Astrocyte (in vitro differentiated cells and primary cell): ENCODE data around the gene NDUFV1. TPM values are rescaled to one million over a fixed set of nuclear protein-coding genes. Genes with fewer than 3 reads are reported as not detected.

Source experiments
- DNase-seq: peaks from one replicate; pipeline ENCODE4 v3.0.0-alpha.2; 2010; ENCODE audit warnings: low read depth
- FAIRE-seq: peaks from 2 replicates; lab custom pipeline; 2011; peaks lifted over from hg19 to GRCh38; lab: Jason Lieb, UNC
- H2AFZ ChIP-seq: 2 replicates; pipeline ENCODE4 v1.6.0; 2012; ENCODE audit warnings: low read depth, low read length, inconsistent platforms
- H3K27ac ChIP-seq: 2 replicates; pipeline ENCODE4 v1.5.1; 2011; ENCODE audit warnings: low read depth, low read length, inconsistent platforms
- H3K27me3 ChIP-seq: 2 replicates; pipeline ENCODE4 v1.6.0; 2011; ENCODE audit warnings: low read length, inconsistent platforms; ENCODE audit not compliant: insufficient read depth
- H3K36me3 ChIP-seq: 2 replicates; pipeline ENCODE4 v1.5.1; 2011; ENCODE audit warnings: low read length, inconsistent platforms; ENCODE audit not compliant: insufficient read depth
- H3K4me1 ChIP-seq: 2 replicates; pipeline ENCODE4 v1.5.1; 2011; ENCODE audit warnings: low read length, inconsistent platforms; ENCODE audit not compliant: insufficient read depth
- H3K4me2 ChIP-seq: 2 replicates; pipeline ENCODE4 v1.6.0; 2012; ENCODE audit warnings: low read length, inconsistent platforms
- H3K4me3 ChIP-seq: 2 replicates; pipeline ENCODE4 v1.5.1; 2011; ENCODE audit warnings: low read depth, mild to moderate bottlenecking, low read length, inconsistent platforms; ENCODE audit not compliant: insufficient read depth
- H3K79me2 ChIP-seq: 2 replicates; pipeline ENCODE4 v1.6.0; 2012; ENCODE audit warnings: mild to moderate bottlenecking, low read length, inconsistent platforms; ENCODE audit not compliant: insufficient read depth
- H3K9ac ChIP-seq: 2 replicates; pipeline ENCODE4 v1.6.0; 2012; ENCODE audit warnings: mild to moderate bottlenecking, low read length, inconsistent platforms
- H3K9me3 ChIP-seq: 2 replicates; pipeline ENCODE4 v1.5.1; 2012; ENCODE audit warnings: low read depth, mild to moderate bottlenecking, low read length, inconsistent platforms; ENCODE audit not compliant: insufficient read depth
- H4K20me1 ChIP-seq: 2 replicates; pipeline ENCODE4 v1.6.0; 2012; ENCODE audit warnings: low read length, inconsistent platforms; ENCODE audit not compliant: insufficient read depth
- H3K27ac Mint-ChIP-seq: one replicate; pipeline ENCODE4 v1.8.0; 2021; ENCODE audit warnings: mild to moderate bottlenecking, mixed read lengths; ENCODE audit not compliant: unreplicated experiment
- H3K27me3 Mint-ChIP-seq: one replicate; pipeline ENCODE4 v1.8.0; 2021; ENCODE audit warnings: low read depth, mixed read lengths; ENCODE audit not compliant: unreplicated experiment
- H3K36me3 Mint-ChIP-seq: one replicate; pipeline ENCODE4 v1.8.0; 2021; ENCODE audit warnings: low read depth, mixed read lengths; ENCODE audit not compliant: unreplicated experiment
- H3K4me1 Mint-ChIP-seq: one replicate; pipeline ENCODE4 v1.8.0; 2021; ENCODE audit warnings: low read depth, mixed read lengths; ENCODE audit not compliant: unreplicated experiment
- H3K4me3 Mint-ChIP-seq: one replicate; pipeline ENCODE4 v1.8.0; 2021; ENCODE audit warnings: mild to moderate bottlenecking, moderate library complexity, mixed read lengths; ENCODE audit not compliant: unreplicated experiment
- H3K9me3 Mint-ChIP-seq: one replicate; pipeline ENCODE4 v1.8.0; 2021; ENCODE audit warnings: mild to moderate bottlenecking, mixed read lengths; ENCODE audit not compliant: unreplicated experiment
- EZH2 ChIP-seq: IDR thresholded peaks from 2 replicates; pipeline ENCODE4 v1.6.1; 2012; ENCODE audit warnings: mild to moderate bottlenecking, low read length, inconsistent platforms; ENCODE audit not compliant: insufficient read depth
- total RNA-seq: library from RNA; stranded (reverse); gene quantifications from 2 replicates; pipeline ENCODE4 v1.2.1, GENCODE V29; 2021
- TF ChIP-seq, protein P1 (sequence below): IDR thresholded peaks from 2 replicates; pipeline ENCODE4 v1.5.1; 2011; ENCODE audit warnings: low read depth, mild to moderate bottlenecking, inconsistent platforms, low read length, moderate library complexity; ENCODE audit not compliant: insufficient read depth

The NDUFV1 gene
- total RNA-seq, 1 donor from 2014 or later = 117 TPM

DNA sequence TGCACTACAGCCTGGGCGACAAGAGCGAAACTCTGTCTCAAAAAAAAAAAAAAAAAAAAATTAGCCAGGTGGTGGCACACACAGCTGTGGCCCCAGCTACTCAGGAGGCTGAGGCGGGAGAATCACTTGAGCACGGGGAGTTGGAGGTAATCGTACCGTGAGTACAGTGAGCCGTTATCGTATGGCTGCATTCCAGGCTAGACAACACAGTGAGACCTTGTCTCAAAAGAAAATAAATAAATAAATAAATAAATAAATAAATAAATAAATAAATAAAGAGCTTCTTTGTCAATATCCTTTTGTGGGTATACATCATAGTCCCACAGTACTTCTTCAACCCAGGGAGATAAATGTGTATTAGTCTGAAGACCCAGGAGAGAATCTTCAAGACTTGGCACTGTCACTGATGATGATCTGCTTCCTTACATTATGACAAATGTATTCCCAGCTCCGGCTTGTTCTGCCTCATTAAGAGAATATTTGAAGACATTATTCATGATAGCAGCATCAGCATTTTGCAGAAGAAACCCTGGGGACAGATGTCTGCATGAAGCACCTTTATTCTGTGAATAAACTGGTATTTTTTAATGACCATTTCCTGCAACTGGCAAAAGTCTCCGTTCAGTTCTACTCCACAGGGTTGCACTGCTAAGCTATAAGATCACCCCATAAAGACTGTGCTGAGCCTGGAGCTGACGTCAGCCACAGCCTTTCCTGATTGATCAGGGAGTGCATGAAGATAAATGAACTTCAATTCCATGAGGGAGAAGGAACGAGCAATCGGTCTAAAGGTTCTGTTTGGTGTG lies 45.4 kb downstream of the NDUFV1 start:
- Histone ChIP-seq H3K9me3 (peaks cover 3% of the 10 kb centered on the region), H3K4me3 (no peak overlapping the region), H3K36me3 (no peaks in the 10 kb centered on the region), H3K27me3 (peaks cover 2% of the 10 kb centered on the region), H2AFZ (no peak overlapping the region), H3K4me2 (no peak overlapping the region), H3K4me1 (no peaks in the 10 kb centered on the region), H4K20me1 (no peaks in the 10 kb centered on the region), H3K9ac (no peak overlapping the region), H3K27ac (no peak overlapping the region), H3K79me2 (no peaks in the 10 kb centered on the region)
- peaks cover 10% of the 10 kb centered on the region for H3K27me3 Mint-ChIP-seq
- FAIRE-seq (no peak), DNase-seq (no peak)
- no peak for TF ChIP-seq EZH2
- TF ChIP-seq, protein P1, sequence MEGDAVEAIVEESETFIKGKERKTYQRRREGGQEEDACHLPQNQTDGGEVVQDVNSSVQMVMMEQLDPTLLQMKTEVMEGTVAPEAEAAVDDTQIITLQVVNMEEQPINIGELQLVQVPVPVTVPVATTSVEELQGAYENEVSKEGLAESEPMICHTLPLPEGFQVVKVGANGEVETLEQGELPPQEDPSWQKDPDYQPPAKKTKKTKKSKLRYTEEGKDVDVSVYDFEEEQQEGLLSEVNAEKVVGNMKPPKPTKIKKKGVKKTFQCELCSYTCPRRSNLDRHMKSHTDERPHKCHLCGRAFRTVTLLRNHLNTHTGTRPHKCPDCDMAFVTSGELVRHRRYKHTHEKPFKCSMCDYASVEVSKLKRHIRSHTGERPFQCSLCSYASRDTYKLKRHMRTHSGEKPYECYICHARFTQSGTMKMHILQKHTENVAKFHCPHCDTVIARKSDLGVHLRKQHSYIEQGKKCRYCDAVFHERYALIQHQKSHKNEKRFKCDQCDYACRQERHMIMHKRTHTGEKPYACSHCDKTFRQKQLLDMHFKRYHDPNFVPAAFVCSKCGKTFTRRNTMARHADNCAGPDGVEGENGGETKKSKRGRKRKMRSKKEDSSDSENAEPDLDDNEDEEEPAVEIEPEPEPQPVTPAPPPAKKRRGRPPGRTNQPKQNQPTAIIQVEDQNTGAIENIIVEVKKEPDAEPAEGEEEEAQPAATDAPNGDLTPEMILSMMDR = no peak
- H3K27ac Mint-ChIP-seq = no peak overlapping the region
- H3K4me1 Mint-ChIP-seq = no peaks in the 10 kb centered on the region
- no peaks in the 10 kb centered on the region for H3K36me3 Mint-ChIP-seq
- H3K4me3 Mint-ChIP-seq = no peak overlapping the region
- H3K9me3 Mint-ChIP-seq = peaks cover 2% of the 10 kb centered on the region

DNA sequence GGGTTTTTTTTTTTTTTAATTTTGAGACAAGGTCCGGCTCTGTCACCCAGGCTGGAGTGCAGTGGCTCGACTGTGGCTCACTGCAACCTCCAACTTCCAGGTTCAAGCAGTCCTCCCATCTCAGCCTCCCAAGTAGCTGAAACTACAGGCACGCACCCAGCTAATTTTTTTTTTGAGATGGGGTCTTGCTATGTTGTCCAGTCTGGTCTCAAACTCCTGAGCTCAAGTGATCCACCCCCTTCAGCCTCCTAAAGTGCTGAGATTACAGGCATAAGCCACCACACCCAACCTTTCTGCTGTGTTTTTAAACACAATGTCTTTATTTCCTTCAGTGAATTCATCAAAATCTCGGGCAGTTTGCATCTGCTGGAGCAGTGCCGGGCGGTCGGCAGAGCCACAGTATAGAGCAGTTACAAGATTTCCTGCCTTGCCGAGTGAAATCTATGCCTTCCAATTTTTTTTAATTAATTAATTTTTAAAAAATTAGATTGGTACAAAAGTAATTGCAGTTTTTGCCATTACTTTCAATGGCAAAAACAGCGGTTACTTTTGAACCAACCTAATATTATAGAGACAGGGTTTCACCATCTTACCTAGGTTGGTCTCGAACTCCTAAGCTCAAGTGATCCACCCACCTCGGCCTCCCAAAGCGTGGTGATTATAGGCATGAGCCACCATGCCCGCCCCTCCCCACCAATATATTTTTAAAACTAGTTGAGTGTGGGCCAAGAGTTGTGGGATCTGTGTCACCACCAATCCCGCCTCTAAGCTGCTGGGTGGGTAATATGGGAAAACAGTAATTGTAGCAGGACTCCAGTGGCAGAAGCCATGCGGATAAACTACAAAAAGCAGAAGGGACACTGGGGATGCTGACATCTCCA lies 46.5 kb downstream of the NDUFV1 start:
- H4K20me1 ChIP-seq = no peaks in the 10 kb centered on the region
- Mint-ChIP-seq H3K4me1 (no peaks in the 10 kb centered on the region), H3K27me3 (peaks cover 3% of the 10 kb centered on the region), H3K36me3 (no peaks in the 10 kb centered on the region), H3K4me3 (no peak overlapping the region), H3K9me3 (peaks cover 2% of the 10 kb centered on the region), H3K27ac (no peak overlapping the region)
- H3K4me2 ChIP-seq = no peak overlapping the region
- H3K4me3 ChIP-seq = no peak overlapping the region
- H3K4me1 ChIP-seq = no peaks in the 10 kb centered on the region
- FAIRE-seq (no peak), DNase-seq (no peak)
- TF ChIP-seq, protein P1 = no peak
- no peak for TF ChIP-seq EZH2
- H3K9me3 ChIP-seq = peaks cover 3% of the 10 kb centered on the region
- H3K27me3 ChIP-seq = peaks cover 2% of the 10 kb centered on the region
- H3K9ac ChIP-seq = no peak overlapping the region
- H3K27ac ChIP-seq = no peak overlapping the region
- H3K36me3 ChIP-seq = no peaks in the 10 kb centered on the region
- no peaks in the 10 kb centered on the region for H3K79me2 ChIP-seq
- H2AFZ ChIP-seq = no peak overlapping the region
